Upper lobe of left lung (tissue), 6 donors: ENCODE results near the gene COL15A1. TPM values are rescaled to one million over a fixed set of nuclear protein-coding genes. Genes with fewer than 3 reads are reported as not detected.
A peak's percentile ranks its signal among the peaks of the same experiment; 100 is the strongest.
"Not testable (repeated sequence)": the region's sequence is repeated elsewhere in the genome, so short reads cannot be mapped to it uniquely, and the experiment has no call there.

ENCODE experiments used
- ATAC-seq, 2 donors: fragments of 200-7000 bp; cut with Tn5 transposase; one replicate each; pipeline ENCODE4 v1.9.1; 2022; ENCODE audit warnings: mild to moderate bottlenecking in 2 of 2, moderate library complexity in 2 of 2; ENCODE audit not compliant: low FRiP score in 2 of 2
- DNase-seq, 2 donors: peaks; one replicate each; pipeline ENCODE4 v3.0.0-alpha.2; 2019 to 2020
- H3K27ac ChIP-seq, 4 donors: fragments of 200-600 bp; sonication (generic); one replicate each; pipeline ENCODE4 v1.5.1; 2016 to 2019
- H3K27me3 ChIP-seq, 4 donors: fragments of 200-600 bp; sonication (generic); one replicate each; pipeline ENCODE4 v1.5.1; 2017 to 2019
- H3K36me3 ChIP-seq, 4 donors: fragments of 200-600 bp; sonication (generic); one replicate each; pipeline ENCODE4 v1.5.1; 2016 to 2019
- H3K4me1 ChIP-seq, 4 donors: fragments of 200-600 bp; sonication (generic); one replicate each; pipeline ENCODE4 v1.5.1; 2018 to 2019
- H3K4me3 ChIP-seq, 4 donors: fragments of 200-600 bp; sonication (generic); one replicate each; pipeline ENCODE4 v1.5.1; 2017 to 2019; ENCODE audit warnings: mild to moderate bottlenecking in 2 of 4, moderate library complexity in 1 of 4
- H3K9me3 ChIP-seq, 4 donors: fragments of 200-600 bp; sonication (generic); one replicate each; pipeline ENCODE4 v1.5.1; 2018 to 2019
- EP300 ChIP-seq, 4 donors: sonication (generic); formaldehyde crosslinking; IDR thresholded peaks; one replicate each; pipeline ENCODE4 v1.5.1; 2017; ENCODE audit warnings: antibody characterized with exemption in 4 of 4, control low read depth in 2 of 4
- POLR2A ChIP-seq, 4 donors: fragments of 450-650 bp; IDR thresholded peaks; one replicate each; pipeline ENCODE4 v1.5.1; 2016 to 2017; ENCODE audit warnings: antibody characterized with exemption in 4 of 4, mild to moderate bottlenecking in 2 of 4
- POLR2AphosphoS5 ChIP-seq, 2 donors: sonication (generic); formaldehyde crosslinking; IDR thresholded peaks; one replicate each; pipeline ENCODE4 v1.5.1; 2017; ENCODE audit warnings: antibody characterized with exemption in 2 of 2
- WGBS, 2 donors: methylation state at CpG; one replicate each; pipeline ENCODE4 v1.1.5; 2017 to 2018; 5-methylcytosine and 5-hydroxymethylcytosine counted together
- total RNA-seq, 6 donors: library from RNA; depleted of rRNA in 4 of 6; stranded (reverse); fragments of >200 nt in 4 of 6; gene quantifications; one replicate each; pipeline versions ENCODE4 v1.1.0 to v1.2.1, GENCODE V29; 2016 to 2021
- TF ChIP-seq, protein P1 (sequence below), 6 experiments: fragments of 450-650 bp in 4 of 6; fragments of 200-600 bp in 2 of 6; sonication (generic) in 2 of 6; IDR thresholded peaks; one replicate each; pipeline ENCODE4 v1.5.1; 2016 to 2019; ENCODE audit warnings: antibody characterized with exemption in 6 of 6
- donor health status: DM: no; HTN: no; CAD: no; lungs with moderate emphysema.
- donor health status: DM: no; HTN: yes; CAD: no; lungs with severe emphysema.

COL15A1 gene
- total RNA-seq, 6 donors from 2014 or later = 1.0 to 17.9 (median 2.7) TPM

DNA sequence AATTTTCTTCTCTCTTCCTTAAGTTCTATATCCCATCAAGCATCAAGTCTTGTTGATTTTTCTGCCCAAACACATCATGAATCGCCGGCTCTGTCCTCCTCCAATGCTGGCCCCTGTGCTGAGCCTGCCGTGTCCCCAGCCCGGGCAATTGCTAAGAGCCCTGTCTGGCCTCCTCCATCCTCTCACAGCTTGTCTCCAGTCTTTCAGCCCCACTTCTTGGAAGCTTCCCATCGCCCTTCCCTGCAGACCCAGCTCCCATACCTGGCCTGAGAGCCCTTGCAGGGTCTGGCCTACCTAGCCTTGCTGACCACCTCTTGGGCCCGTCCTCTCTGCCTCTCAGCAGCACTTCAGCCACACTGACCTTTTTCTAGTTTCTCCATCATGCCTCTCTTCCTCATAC lies 61.9 kb downstream of the COL15A1 start:
- TF ChIP-seq POLR2AphosphoS5 (IDR thresholded peaks at IDR 0.05) (no peak), POLR2A (IDR thresholded peaks at IDR 0.05) (no peak), EP300 (IDR thresholded peaks at IDR 0.05) (no peak)
- TF ChIP-seq, protein P1, sequence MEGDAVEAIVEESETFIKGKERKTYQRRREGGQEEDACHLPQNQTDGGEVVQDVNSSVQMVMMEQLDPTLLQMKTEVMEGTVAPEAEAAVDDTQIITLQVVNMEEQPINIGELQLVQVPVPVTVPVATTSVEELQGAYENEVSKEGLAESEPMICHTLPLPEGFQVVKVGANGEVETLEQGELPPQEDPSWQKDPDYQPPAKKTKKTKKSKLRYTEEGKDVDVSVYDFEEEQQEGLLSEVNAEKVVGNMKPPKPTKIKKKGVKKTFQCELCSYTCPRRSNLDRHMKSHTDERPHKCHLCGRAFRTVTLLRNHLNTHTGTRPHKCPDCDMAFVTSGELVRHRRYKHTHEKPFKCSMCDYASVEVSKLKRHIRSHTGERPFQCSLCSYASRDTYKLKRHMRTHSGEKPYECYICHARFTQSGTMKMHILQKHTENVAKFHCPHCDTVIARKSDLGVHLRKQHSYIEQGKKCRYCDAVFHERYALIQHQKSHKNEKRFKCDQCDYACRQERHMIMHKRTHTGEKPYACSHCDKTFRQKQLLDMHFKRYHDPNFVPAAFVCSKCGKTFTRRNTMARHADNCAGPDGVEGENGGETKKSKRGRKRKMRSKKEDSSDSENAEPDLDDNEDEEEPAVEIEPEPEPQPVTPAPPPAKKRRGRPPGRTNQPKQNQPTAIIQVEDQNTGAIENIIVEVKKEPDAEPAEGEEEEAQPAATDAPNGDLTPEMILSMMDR (IDR thresholded peaks at IDR 0.05) = no peak
- ATAC-seq = no peak
- H3K27me3 ChIP-seq = no peaks in the 10 kb centered on the region

DNA sequence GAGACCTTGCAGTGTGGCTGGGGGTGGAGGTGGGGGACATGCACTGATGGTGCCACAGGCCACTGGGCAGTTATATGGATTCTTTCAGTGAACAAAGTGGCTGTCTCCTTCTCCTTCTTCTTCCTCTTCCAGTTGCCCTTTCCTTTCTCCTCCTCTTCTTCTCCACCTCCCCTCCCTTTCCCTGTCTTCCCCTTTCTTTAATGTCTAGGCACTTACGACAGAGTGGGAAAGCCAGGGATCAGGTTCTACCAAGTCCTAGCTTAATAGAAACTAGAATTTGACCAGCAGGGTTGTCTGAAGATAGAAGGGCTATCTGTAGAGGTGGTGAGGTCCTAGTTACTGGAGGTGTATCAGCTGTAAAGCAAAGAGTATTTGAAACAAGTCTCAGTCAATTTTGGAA lies 62.8 kb downstream of the COL15A1 start:
- no peak for DNase-seq
- ATAC-seq = no peak
- 89 to 96% methylated on average over 1 of the region's 1 CpG for WGBS, 2 donors

More for the DNA sequence above, 61.9 kb downstream of the COL15A1 start:
- no peaks in the 10 kb centered on the region for H3K36me3 ChIP-seq
- H3K4me3 ChIP-seq = no peak overlapping the region
- H3K9me3 ChIP-seq = peaks cover 0 to 8% (median 2%) of the 10 kb centered on the region in 4 donors
- DNase-seq = peak in 1 of 2 donors; percentile 27
- peaks cover 0 to 2% (median 0%) of the 10 kb centered on the region in 4 donors for H3K4me1 ChIP-seq
- no peak overlapping the region for H3K27ac ChIP-seq
- 95 to 96% methylated on average over 6 of the region's 6 CpGs for WGBS, 2 donors

DNA sequence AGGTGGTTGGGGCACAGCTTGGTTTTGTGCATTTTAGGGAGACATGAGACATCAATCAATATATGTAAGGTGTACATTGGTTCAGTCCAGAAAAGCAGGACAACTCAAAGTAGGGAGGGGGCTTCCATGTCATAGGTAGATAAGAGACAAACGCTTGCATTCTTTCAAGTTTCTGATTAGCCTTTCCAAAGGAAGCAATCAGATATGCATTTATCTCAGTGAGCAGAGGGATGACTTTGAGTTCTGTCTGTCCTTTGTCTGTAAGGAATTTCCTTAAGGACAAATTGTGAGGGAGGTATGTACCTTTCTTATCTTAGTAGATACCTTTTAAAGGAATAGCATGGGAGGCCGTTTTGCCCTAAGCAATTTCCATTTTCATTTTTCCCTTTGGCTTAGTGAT lies 63.3 kb downstream of the COL15A1 start:
- Histone ChIP-seq H3K9me3 (peaks cover 0 to 10% (median 6%) of the 10 kb centered on the region in 4 donors), H3K27me3 (no peaks in the 10 kb centered on the region), H3K27ac (no peak overlapping the region), H3K36me3 (no peaks in the 10 kb centered on the region), H3K4me1 (no peaks in the 10 kb centered on the region), H3K4me3 (no peak overlapping the region)
- 83 to 85% methylated on average over 2 of the region's 2 CpGs for WGBS, 2 donors
- DNase-seq (no peak), ATAC-seq (no peak)
- no peak for TF ChIP-seq POLR2AphosphoS5 (IDR thresholded peaks at IDR 0.05)
- TF ChIP-seq, protein P1 (IDR thresholded peaks at IDR 0.05) = no peak
- no peak for TF ChIP-seq POLR2A (IDR thresholded peaks at IDR 0.05)
- no peak for TF ChIP-seq EP300 (IDR thresholded peaks at IDR 0.05)

More for the DNA sequence above, 62.8 kb downstream of the COL15A1 start:
- TF ChIP-seq EP300 (IDR thresholded peaks at IDR 0.05) (no peak), POLR2A (IDR thresholded peaks at IDR 0.05) (no peak), POLR2AphosphoS5 (IDR thresholded peaks at IDR 0.05) (no peak)
- TF ChIP-seq, protein P1 (IDR thresholded peaks at IDR 0.05) = no peak
- H3K4me1 ChIP-seq = no peaks in the 10 kb centered on the region
- H3K27me3 ChIP-seq = no peaks in the 10 kb centered on the region
- H3K4me3 ChIP-seq = no peak overlapping the region
- no peak overlapping the region for H3K27ac ChIP-seq
- H3K36me3 ChIP-seq = no peaks in the 10 kb centered on the region
- peaks cover 0 to 10% (median 6%) of the 10 kb centered on the region in 4 donors for H3K9me3 ChIP-seq

DNA sequence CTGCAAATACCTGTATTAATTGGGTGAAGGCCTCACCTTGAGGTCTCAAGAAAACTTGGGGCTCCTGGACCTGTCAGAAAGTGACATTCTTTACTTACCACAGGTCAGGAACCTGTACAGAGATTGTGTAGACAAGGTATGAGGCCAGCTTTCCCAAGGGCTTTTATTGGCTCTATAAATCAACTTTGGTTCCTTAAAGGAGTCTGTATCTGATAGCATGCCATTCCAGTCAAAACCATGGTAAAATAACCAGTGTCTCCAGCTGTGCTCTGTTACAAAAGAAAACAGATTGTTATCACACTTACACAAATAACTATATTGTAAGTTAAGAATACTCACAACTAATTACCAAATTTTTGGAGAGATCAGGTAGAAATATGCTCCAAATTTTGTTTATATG lies 64.5 kb downstream of the COL15A1 start:
- TF ChIP-seq EP300 (IDR thresholded peaks at IDR 0.05) = no peak
- TF ChIP-seq POLR2AphosphoS5 (IDR thresholded peaks at IDR 0.05) = no peak
- no peak for TF ChIP-seq POLR2A (IDR thresholded peaks at IDR 0.05)
- TF ChIP-seq, protein P1 (IDR thresholded peaks at IDR 0.05) = no peak
- Histone ChIP-seq H3K36me3 (no peaks in the 10 kb centered on the region), H3K4me3 (no peak overlapping the region), H3K27ac (no peak overlapping the region), H3K27me3 (no peaks in the 10 kb centered on the region), H3K4me1 (no peaks in the 10 kb centered on the region), H3K9me3 (peaks cover 0 to 10% (median 6%) of the 10 kb centered on the region in 4 donors)
- DNase-seq = no peak
- no peak for ATAC-seq

DNA sequence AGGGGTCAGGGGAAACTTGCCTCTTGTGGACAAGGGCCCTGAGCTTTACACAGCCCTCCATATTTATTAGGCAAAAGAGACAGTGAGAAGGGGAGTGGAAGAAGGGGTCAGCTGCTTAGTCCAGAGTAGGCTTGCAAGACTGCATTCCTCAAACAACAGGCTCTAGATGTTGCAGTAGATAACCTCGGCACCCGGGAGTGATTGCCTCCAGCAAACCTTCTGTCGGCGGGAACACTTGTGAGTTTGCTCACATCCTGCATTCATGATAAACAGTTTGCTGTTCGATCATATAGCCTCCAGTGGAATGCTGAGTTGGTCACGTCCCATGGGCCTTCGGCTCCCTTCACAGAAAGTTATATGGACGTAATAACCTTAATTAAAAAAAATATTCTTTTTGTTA lies 66.7 kb downstream of the COL15A1 start:
- not testable (repeated sequence) for DNase-seq, H3K36me3 ChIP-seq, H3K27me3 ChIP-seq, H3K27ac ChIP-seq, H3K9me3 ChIP-seq, H3K4me1 ChIP-seq, ATAC-seq, H3K4me3 ChIP-seq
- 92 to 95% methylated on average over 6 to 8 of the region's 8 CpGs for WGBS, 2 donors
